HG03575 (cell line): ENCODE data around the gene KPNA6.
"Not testable (repeated sequence)": the region's sequence is repeated elsewhere in the genome, so short reads cannot be mapped to it uniquely, and the experiment has no call there.

Experiments
- ATAC-seq: cut with Tn5 transposase; IDR thresholded peaks from one replicate; pipeline ENCODE4 v1.9.1; 2021; ENCODE audit not compliant: unreplicated experiment, insufficient number of reproducible peaks, low FRiP score; ENCODE audit errors: extremely low read depth

KPNA6 gene

GRCh38 chr1:32127409-32128198 is 19.7 kb downstream of the KPNA6 start:
- ATAC-seq = no peak

DNA sequence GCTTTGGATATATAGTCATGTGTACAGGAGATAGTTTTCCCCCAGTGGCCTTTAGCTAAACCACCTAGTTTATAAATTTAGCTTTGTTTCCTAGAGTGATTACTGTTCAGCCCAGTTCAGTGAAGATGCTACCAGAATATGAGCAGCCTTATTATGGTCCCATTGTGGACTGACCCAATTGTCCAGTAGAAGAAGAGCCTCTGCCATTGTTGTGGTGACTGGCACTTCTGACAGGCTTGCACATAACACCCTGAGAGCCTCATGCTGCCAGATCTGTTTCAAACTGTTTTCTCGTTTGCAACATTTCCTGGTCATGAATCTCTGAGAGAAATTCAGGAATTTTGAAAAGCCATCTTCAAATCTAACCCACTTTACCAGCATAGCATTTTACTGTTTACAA is 20.6 kb downstream of the KPNA6 start:
- ATAC-seq = no peak

DNA sequence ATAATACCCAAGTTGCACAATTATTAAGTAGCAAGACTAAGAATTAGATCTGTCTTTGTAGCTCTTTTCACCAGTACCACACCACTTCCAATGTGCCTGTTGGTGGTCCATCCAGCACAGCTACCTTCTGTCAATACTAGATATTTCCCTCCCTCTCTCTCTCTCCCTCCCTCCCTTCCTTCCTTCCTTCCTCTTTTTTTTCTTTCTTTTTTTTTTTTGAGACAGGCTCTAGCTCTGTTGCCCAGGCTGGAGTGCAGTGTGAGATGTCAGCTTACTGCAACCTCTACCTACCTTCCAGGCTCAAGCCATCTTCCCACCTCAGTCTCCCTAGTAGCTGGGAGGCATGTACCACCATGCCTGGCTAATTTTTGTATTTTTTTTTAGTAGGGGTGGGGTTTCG is 21.1 kb downstream of the KPNA6 start:
- ATAC-seq = no peak

DNA sequence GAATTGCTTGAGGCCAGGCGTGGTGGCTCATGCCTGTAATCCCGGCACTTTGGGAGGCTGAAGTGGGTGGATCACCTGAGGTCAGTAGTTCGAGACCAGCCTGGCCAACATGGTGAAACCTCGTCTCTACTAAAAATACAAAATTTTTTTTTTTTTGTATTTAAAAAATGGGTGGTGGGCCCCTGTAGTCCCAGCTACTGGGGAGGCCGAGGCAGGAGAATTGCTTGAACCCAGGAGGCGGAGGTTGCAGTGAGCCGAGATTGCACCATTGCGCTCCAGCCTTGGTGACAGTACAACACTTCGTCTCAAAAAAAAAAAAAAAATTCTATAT is 26.1 kb downstream of the KPNA6 start:
- not testable (repeated sequence) for ATAC-seq

- ATAC-seq = no peak
Measured at GRCh38 chr1:32137111-32137510, 29.3 kb downstream of the KPNA6 start.

DNA sequence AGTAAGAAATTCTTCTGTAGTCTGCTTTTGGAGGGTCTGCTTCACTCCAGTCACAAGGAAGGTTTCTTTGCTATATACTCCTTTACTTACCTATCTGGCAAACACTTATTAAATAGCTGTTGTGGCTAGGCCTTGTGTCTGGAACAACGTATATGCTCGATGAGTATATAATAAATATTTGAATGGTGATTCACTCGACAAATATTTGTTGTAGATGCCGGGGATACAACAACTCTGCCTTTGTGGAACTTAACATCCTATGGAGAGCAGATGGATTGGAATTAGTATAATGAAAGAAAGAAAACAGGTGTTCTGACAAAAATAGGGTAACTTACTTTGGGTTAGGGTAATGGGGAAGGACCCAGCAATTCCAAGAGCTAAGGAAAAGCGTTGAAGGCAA is 31.1 kb downstream of the KPNA6 start:
- no peak for ATAC-seq

DNA sequence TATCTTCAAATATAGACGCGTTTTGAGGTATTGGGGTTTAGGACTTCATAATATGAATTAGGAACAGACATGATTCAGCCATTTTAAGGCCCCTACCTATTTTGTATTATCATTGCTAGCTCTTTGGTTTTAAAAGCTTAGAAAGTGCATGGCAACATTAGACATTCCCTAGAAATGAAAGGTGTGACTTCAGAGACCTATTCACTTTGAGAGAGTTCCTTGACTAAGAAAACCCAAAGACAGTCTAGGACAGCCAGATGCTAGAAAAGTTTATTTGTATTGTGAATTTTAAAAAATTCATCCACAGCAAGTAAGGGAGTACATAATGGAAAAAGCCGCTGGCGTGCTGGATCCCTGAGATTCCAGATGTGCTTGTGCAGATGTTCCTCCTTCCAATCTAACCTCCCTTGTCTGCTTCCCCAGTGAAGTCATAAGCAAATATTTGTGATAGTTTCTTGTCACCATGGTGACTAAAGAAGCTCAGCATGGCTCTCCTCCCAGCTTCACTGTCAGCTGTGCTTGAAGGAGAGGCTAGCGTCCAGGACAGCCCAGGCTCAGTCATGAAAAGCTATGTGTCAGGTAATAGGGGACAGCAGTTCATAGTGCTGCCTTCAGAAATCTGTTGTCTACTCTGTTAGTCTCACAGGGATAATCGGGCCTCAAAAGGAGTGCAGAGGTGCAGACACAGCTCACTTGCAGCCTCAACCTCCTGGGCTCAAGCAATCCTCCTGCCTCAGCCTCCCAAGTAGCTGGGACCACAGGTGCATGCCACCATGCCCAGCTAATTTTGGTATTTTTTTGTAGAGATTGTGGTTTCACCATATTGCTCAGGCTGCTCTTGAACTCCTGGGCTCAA is 34.8 kb downstream of the KPNA6 start:
- ATAC-seq = no peak

DNA sequence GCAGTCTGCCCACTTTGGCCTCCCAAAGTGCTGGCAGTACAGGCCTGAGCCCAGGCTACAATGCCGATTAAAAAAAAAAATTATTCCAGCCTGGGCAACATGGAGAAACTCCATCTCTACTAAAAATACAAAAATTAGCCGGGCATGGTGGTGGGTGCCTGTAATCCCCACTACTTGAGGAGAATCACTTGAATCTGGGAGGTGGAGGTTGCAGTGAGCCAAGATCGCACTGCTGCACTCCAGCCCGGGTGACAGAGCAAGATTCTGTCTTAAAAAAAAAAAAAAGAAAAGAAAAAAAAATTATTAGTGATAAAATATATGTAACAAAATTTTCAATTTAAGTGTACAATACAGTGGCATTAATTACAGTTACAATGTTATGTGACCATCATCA is 35.4 kb downstream of the KPNA6 start:
- ATAC-seq = not testable (repeated sequence)

DNA sequence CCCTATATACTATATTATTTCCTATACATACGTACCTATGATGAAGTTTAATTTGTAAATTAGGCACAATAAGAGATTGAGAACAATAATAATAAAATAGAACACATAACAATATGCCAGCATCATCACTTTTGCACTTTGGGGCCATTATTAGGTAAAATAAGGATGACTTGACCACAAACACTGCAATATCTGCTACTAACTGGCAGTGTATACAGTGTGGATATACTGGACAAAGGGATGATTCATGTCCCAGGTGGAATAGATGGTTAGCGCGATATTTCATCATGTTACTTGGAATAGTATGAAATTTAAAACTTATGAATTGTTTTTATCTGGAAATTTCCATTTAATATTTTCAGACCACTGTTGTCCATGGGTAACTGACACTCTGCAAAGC is 36.2 kb downstream of the KPNA6 start:
- ATAC-seq = no peak

DNA sequence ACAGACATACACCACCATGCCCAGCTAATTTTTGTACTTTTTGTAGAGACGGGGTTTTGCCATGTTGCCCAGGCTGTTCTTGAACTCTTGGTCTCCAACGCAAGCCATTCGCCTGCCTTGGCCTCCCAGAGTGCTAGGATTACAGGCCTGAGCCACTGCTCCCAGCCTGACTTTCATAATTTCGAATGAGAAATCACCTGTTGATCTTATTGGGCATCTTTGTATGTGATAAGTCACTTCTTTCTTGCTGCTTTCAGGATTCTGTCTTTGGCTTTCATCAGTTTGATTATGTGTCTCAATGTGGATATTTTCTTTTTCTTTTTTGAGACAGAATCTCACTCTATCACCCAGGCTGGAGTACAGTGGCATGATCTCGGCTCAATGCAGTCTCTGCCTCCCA is 39.9 kb downstream of the KPNA6 start:
- not testable (repeated sequence) for ATAC-seq

- no peak for ATAC-seq
Measured at GRCh38 chr1:32150847-32151246, 43.0 kb downstream of the KPNA6 start.

DNA sequence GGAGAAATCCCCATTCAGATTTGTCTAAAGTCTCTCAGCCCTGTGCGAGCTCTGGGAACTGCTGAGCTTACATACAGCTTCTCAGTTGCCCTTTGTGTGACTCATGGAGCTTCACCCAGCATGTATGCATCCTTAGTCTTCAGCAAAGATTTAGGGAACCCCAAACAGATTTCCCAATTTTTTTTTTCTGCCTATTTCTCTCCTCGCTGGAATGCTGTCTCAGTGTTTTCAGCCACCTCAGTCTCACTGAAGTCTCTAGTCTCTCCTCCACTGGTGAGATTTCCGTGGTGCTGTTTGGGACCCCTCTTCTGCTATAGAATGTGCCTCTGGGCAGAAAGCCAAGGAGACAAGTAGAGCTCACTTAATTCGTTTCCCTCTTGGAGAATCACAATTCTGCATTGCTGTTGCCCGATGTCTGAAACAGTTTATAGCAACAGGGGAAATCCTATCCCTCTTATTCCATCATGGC is 43.5 kb downstream of the KPNA6 start:
- no peak for ATAC-seq

DNA sequence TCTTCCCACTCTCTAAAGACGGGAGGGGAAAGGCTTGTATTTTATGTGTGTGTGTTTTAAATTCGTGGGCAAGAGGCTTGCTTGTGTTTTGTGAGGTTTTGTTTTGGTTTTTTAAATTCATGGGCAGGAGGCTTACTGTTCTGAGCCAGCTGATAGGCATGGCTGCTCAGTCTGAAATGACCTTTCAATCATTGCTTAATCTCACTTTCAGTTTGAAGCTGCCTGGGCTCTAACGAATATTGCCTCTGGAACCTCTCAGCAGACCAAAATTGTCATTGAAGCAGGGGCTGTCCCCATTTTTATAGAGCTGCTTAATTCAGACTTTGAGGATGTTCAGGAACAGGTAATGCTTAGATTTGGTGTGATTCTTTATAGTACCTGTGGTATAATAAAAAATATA is 51.3 kb downstream of the KPNA6 start:
- ATAC-seq = no peak

DNA sequence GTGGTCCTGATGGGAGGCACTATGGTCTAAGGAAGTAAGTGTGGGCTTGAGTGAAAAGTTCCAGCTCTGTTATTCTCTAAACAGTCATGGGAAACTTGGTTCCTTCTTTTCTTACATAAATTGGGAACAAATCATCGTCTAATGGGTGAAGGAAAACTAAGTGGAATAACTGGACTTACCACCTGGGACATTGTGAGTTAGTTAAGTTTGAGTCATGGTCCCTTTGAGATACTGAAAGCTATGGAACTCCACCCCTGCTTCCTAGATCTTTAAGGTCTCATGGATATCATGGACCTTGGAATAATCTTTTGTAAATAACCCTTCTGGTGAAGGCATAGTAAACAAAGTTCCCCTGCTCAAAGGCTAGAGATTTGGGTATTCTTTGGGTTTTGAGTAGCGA is 55.5 kb downstream of the KPNA6 start:
- ATAC-seq = no peak

GRCh38 chr1:32165633-32166032 is 57.8 kb downstream of the KPNA6 start:
- not testable (repeated sequence) for ATAC-seq

DNA sequence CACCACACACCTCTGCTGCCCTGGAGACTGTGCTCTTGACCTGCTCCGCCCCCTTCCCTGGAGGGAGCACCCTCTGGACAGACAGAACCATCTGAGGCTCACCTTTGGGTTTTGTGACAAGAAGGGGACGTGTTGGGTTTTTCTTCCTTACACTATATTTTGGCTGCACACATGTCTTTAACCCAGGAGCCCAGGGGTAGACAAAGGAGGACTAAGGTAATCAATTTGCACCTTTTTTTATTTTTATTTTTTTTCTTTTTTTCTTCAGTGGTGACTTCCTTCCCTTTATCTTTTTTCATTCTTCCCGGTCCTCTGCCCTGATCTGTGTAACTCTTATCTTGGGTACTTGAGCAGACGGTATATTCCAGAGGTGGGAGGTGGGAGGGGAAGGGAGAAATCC is 63.1 kb downstream of the KPNA6 start:
- ATAC-seq = no peak

DNA sequence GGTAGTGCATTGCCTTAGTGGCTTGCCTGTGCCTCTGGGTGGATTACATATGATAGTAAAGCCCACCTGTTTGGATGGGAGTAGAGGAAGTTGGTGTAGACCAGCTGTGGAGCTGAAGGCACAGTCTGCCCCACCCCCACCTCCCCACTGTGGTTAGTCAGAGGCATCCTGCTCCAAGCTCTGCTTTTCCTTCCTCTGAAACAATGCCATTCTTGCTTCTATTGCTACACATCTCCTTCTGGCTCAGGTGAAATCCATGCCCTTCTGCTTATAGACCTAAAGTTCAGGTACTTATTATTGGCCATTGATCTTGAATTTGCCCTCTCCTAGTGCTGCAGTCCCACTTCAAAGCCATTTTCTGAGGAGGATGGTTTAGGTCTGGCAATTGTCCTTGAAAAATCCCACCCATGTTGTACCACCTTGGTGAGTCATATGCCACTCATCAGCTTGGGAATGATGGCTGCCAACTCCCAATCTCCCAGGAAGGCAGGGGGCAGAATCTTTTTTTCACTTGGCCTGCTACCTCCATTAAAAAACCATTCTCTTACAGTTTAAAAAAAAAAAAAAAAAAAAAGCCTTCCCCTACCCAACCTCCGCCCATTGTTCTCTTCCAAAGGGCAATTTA is 64.9 kb downstream of the KPNA6 start:
- no peak for ATAC-seq

DNA sequence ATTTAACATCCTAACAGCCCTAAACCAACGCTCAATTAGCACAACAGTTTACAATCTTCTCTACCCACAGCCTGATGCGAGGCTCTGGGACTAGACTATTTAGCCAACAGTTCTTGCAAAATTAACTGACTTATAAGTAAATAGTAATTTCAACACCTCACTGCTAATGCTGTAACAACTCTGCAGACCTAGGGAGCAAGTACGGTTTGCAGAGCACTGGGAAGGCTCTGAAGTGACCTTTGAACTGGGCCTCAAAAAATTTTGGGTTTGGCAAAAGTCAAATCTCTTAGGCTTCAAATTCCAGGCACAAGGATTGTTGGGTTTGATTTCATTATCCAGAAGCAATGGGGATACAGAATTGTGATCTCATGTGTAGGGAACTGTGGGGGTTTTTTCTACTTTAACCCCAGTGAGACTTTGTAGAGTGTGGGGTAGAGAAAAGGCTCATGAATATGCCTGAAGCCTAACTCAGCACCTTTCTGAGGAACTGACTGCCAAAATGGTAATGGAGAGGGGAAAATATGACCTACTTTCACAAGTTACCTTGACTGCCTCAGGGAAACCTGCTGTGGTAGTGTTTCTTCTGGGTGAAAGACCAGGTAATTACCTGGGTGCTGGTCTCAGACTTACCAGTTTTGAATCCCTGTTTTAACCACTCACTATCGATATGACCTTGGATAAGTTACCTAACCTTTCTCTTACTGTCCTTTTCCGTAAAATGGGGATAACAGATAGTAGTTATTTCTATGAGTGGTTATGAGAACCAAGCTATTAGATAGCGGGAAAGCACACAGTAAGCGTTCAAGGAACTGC is 70.7 kb downstream of the KPNA6 start:
- no peak for ATAC-seq

DNA sequence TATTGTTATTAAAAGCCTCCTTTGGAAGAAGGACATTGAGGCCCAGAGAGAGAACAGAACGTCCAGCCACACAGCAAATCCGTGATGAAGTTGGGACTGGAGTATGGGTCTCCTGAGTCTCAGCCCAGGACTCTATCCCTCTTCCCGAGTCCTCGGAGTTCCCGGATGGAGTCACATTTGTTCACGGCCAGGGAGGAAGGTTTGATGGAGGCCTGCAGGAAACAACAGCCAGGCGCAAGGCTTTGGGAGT is 71.3 kb downstream of the KPNA6 start:
- no peak for ATAC-seq
